ENCODE results near the gene COL2A1.

GRCh38 chr12:48034835-48035805, 30.8 kb upstream of the COL2A1 start:
- TF ChIP-seq CTCF (IDR thresholded peaks at IDR 0.05) = no peak
- no peak for TF ChIP-seq POLR2A (IDR thresholded peaks at IDR 0.05)
